NCI-H1417 (cell line): ENCODE results near the gene WSCD2.

Experiments
- DNase-seq, 3 experiments: peaks; one replicate each; lab custom pipeline; 2025; lab: John Stamatoyannopoulos, UW

WSCD2 gene

GRCh38 chr12:108107293-108107692 lies 21.8 kb upstream of the WSCD2 start:
- DNase-seq = no peak

GRCh38 chr12:108109504-108109903 lies 19.6 kb upstream of the WSCD2 start:
- DNase-seq = no peak

DNA sequence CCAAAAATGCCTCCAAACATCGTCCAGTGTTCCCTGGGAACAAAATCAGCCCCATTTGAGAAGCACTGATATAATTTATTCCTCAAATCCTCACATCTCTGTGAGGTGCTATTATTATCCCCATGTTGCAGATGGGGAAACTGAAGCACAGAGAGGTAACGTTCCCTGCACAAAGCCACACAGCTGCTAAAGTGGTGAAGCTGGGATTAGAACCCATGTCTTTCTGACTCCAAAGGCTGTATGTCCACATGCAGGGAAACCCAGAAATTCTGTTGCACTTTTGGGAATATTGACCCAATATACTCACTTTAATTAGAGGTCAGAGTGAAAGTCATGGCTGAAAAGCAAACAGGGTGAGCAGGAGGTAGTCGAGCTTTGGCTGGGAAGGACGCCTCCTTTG lies 19.1 kb upstream of the WSCD2 start:
- no peak for DNase-seq

DNA sequence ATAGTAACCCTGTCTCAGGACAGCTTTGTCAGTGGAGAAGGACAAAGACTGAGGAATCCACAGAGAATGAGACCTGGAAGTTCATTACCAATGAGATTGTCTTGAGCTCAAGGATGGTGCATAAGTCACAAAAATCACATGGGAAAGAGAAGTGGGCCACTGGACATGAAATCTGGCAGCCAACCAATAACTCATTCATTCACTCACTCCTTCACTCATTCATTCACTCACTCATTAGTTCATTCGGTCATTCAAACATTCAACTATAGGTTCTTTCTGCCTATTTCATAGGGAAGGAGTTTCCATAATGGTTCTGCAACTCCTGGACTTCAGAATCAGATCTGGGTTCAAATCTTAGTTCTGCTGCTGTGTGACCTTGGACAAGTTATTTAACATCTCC lies 18.2 kb upstream of the WSCD2 start:
- DNase-seq = no peak

DNA sequence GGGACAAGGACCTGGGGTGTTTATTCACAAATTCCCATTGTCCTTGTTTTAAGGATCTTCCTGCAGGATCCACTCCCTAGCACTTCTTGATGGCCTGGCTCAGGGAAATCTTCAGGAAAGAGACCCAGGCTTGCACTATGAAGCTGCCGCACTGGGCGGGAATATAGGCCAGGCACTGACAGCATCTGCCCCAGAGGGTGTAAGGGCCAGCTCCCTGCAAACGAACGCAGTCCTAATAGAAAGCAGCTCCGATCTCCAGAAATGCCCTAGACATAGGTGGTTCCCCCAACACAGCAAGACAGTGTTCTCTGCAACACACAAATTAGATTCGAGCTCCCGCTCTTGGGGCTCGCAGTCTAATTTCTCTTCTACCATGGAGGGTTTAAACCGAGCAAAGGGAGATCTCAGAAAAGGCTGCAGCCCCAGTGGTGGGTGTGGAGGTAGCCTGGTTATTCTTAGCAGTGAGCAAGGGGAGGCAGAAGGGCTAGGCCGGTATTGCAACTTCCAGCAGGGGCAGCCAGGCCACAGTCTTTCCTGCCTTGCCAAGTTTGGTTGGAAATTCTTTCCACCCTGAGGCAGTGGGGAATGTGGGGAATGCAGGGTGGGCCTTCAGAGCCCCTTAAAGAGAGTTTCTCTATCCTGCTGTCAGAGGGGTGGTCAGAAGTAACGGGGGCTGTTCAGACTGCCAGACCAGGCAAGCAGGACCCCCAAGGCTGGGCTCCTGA lies 16.1 kb upstream of the WSCD2 start:
- no peak for DNase-seq

DNA sequence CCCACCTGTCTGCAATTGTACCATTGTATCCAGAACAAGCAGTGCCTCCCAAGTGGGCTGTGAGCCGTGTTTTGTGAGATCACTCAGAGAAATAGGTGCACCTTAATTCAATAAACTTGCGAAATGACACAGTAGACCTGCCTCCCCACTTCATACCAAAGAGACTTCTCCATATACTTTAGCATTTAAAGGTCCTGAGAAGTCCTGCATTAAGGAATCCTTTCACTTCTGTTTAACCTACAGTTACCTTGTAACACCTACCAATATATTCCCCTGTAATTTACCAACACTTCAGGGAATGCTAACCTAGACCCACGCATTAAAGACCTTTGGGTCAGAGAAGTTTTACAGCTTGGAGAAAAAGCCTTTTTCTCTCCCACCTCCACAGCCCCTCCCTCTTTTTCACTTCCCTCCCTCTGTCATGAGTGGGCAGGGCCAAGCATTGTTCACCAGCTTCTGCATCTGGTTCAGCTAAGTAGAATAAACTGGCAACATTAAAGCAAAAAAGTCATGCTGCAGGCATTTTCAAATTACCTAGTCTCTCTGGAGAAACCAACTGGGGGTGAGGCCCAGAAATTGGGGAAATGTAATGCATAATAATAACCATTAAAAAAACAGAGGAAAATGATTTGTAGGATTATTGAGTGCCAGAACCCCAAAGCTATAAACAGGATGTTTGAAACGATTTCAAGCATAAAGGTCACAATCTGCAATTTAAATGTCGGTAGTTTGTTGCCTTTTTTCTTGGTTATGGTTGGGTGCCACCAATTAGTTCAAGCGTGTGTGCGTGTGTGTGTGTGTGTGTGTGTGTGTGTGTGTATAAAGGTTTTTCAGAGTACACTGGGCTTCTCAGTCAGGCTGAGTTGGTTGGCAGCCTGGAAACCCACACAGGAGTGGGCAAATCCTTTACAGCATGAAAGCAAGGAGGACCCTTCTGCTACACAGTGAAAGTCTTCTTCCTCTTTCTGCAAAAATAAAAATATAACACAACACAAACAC lies 13.7 kb upstream of the WSCD2 start:
- peak in 1 of 3 experiments; percentile 11 for DNase-seq

DNA sequence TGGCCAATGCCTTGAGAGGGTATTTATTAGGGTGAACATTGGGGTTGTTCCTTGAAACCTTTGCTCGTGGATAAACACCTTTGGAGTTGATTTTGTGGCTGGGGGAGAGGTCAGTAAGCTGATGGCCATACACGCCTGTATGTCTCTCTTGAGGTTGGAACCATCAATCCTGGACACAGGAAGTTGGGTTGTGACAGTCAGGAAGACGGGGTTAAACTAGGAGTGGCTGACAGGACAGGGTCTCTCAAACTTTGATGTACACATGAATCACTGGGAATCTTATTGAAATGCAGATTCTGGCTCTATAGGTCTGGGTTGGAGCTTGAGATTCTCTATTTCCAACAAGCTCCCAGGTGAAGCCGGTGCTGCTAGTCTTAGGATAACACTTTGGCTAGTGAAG lies 12.8 kb upstream of the WSCD2 start:
- no peak for DNase-seq

- DNase-seq = no peak
These were observed 12.4 kb upstream of the WSCD2 start for GRCh38 chr12:108116699-108117098.

DNA sequence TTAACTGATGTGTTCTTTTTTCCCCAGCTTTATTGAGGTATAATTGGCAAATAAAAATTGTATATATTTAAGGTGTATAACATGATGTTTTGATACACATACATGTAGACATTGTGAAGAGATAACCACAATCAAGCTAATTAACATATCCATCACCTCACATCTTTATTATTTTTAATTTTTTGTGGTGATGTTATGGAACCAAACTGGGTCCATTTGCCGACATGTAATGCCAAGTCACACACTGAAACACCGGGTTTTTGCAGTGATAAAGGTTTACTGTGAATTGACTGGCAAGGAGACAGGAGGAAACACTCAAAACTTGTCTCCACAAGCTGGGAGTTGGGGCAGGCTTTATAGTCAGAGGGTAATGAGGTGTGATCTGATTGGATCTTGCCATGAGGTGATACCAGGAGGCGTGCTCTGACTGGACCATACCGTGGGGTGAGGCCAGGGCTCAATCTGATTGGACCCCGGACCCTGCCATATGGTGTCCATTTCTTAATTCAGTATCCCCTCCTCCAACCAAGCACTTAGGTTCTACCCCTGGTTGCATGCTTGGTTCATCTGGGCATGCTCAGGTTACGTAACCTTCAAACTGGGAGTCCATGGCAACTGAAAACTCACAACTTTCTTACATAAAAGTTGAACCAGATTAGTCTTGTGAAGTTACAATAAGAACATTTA lies 11.8 kb upstream of the WSCD2 start:
- no peak for DNase-seq

GRCh38 chr12:108117902-108118301 lies 11.2 kb upstream of the WSCD2 start:
- no peak for DNase-seq

- no peak for DNase-seq
These were observed 9.7 kb upstream of the WSCD2 start for GRCh38 chr12:108119126-108119973.

DNA sequence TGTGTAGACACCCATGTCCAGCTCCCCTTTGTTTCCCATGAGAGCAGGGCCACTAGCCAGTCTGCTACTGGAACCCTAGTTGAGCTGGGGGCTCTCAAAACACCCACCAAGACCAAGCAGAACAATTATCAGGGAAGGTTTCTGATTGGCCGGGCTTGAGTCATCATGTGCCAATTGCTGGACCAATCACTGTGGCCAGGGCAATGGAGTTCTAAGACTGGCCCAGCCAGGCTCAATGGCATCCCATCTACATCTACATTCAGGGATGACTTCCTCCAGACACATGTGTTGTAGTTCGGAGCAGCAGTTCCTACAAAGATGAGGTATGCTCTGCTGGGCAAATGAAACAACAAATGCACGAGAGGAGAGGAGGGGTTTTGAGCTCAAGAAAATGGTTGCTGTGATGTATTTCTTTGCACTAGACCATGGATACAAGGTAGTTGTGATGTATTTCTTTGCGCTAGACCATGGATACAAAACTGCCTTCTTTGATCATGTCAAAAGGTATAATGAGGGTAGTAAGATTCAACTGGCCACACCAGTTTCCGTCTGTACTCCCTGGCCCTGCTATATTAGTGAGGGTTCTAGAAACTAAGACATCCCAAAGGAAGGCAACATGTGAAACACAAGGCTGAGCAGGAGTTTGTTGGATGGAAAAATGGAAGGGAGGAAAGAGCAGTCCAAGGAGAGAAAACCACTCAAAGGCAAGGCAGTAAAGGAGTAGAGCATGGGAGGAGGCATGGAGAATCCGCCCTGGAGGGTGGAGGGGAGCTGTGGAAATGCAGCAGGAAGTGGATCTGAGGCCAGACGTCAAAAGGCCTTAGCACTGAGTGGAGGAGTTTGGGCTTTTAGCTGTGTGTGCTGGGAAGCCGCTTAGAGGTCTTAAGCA lies 8.9 kb upstream of the WSCD2 start:
- no peak for DNase-seq

GRCh38 chr12:108120863-108121165 lies 8.3 kb upstream of the WSCD2 start:
- no peak for DNase-seq

DNA sequence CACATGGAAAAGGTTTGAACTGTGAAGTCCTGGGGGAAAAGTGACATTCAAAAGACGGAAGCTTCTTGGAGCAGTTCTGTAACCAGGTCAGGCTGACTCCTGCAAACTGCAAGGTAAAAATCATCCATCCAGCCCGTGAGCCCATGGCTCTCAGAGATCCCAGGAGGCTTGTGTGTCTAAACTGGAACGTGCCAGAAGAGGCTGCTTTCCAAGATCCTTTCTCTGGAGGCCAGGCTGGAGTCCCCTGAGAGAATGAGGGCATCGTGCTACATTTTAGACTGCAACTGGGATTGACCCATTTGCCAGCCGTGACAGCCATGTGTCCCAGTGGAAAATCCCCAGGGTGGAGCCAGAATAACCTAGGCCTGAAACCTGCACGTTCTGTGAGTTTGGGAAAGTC lies 7.8 kb upstream of the WSCD2 start:
- DNase-seq = no peak

DNA sequence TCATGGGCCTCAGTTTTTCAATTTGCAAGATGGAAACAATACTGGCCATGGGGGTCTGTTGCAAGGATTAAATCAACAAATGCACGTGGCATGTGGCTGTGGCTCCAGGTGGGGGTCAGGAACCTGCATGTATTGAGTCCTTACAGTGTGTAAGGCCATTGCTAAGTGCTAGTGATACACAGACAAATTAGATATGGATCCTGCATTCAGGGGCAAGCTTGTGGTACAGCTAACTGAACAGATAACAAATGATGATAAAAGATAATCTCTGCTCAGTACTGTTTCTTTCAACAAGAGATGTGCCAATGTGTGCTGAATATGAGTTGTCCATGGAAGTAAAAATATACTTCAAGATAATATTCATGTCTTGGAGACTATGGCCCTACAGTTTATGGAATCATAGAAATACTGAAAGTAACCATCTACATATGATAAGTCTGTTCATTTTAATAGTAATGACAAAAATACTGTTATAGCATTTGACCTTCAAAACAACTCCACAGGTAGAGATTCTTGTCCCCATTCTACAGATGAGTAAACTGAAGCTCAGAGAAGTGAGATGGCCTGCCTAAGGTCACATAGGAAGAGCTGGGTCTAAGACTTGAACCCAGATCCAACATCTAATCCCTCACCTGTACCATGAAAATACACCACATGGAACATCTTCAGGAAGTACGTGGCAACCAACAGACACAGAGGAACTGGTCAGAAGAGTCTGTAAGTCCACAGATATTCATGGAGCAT lies 7.2 kb upstream of the WSCD2 start:
- DNase-seq = no peak

DNA sequence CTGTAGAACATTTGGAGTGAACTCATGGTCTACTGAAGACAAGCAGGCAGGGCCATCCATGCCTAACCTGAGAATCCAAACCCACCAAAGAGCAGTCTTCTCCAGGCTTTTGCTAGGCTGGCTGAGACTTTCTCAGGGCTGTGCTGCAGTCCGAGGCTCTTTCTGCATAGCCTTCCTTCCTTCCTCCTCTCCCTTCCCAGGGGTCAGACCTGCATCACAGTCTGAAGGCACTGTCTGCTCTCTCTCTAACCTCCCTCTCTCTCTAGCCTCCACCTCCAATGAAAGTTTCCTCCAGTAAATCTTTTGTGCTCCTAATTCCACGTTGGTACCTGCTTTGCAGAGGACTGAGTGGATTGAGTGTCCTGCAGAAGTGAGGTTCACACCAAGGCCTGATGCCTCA lies 6.4 kb upstream of the WSCD2 start:
- DNase-seq = no peak

GRCh38 chr12:108123402-108123801 lies 5.7 kb upstream of the WSCD2 start:
- no peak for DNase-seq

DNA sequence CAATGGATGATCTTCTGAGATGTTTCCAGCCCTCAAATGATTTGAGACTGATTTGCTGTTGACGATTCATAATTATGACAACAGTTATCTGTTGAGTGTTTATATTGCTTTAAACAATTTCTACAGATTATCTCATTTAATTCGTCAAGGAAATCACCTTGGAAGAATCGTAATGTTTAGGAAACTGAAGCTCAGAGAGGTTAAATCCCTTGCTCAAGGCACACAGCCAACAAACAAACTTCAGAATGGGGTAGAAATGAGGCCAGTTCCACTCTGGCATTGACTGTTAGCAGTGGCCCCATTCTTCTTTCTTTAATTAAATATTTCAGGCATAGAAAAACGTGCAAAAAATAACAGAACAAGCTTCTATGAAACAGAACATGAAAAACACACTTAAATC lies 4.0 kb upstream of the WSCD2 start:
- DNase-seq = no peak

DNA sequence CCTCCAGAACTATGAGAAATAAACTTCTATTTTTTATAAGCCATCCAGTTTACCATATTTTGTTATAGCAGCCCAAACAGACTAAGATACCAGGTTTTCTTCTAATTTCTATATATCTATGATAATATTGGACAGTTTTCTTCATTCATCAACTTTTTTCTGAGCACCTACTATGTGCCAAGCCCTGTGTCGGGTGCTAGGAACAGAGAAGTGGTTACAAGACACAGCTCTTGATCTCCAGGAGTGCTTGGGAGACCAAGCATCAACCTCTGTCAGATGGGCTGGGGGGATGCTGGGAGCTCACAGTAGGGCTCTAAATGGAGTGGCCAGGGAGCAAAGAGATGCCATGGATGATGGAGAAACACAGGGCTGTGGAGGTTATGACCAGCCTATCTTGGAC lies 2.9 kb upstream of the WSCD2 start:
- DNase-seq = no peak

GRCh38 chr12:108126990-108127501 lies 2.0 kb upstream of the WSCD2 start:
- DNase-seq = no peak
